GM19438 (cell line): ENCODE data around the gene ANO8.
"Not testable (repeated sequence)": the region's sequence is repeated elsewhere in the genome, so short reads cannot be mapped to it uniquely, and the experiment has no call there.

Experiments
- ATAC-seq: cut with Tn5 transposase; IDR thresholded peaks from one replicate; pipeline ENCODE4 v1.9.1; 2021; ENCODE audit warnings: low read depth; ENCODE audit not compliant: unreplicated experiment

Gene ANO8, protein sequence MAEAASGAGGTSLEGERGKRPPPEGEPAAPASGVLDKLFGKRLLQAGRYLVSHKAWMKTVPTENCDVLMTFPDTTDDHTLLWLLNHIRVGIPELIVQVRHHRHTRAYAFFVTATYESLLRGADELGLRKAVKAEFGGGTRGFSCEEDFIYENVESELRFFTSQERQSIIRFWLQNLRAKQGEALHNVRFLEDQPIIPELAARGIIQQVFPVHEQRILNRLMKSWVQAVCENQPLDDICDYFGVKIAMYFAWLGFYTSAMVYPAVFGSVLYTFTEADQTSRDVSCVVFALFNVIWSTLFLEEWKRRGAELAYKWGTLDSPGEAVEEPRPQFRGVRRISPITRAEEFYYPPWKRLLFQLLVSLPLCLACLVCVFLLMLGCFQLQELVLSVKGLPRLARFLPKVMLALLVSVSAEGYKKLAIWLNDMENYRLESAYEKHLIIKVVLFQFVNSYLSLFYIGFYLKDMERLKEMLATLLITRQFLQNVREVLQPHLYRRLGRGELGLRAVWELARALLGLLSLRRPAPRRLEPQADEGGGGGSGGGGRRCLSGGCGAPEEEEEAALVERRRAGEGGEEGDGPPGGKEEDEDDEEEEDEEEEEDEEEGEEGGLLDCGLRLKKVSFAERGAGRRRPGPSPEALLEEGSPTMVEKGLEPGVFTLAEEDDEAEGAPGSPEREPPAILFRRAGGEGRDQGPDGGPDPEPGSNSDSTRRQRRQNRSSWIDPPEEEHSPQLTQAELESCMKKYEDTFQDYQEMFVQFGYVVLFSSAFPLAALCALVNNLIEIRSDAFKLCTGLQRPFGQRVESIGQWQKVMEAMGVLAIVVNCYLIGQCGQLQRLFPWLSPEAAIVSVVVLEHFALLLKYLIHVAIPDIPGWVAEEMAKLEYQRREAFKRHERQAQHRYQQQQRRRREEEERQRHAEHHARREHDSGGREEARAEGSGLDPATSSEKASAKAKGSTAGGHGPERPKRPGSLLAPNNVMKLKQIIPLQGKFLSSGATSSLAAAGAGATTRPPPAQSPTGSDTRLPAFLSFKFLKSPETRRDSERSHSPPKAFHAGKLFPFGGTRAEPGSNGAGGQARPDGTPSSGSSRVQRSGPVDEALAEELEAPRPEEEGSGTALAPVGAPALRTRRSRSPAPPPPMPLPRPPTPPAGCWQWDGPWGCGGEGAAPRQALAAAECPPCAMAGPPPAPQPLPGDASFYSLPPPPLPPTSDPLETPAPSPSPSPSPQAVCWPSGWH

DNA sequence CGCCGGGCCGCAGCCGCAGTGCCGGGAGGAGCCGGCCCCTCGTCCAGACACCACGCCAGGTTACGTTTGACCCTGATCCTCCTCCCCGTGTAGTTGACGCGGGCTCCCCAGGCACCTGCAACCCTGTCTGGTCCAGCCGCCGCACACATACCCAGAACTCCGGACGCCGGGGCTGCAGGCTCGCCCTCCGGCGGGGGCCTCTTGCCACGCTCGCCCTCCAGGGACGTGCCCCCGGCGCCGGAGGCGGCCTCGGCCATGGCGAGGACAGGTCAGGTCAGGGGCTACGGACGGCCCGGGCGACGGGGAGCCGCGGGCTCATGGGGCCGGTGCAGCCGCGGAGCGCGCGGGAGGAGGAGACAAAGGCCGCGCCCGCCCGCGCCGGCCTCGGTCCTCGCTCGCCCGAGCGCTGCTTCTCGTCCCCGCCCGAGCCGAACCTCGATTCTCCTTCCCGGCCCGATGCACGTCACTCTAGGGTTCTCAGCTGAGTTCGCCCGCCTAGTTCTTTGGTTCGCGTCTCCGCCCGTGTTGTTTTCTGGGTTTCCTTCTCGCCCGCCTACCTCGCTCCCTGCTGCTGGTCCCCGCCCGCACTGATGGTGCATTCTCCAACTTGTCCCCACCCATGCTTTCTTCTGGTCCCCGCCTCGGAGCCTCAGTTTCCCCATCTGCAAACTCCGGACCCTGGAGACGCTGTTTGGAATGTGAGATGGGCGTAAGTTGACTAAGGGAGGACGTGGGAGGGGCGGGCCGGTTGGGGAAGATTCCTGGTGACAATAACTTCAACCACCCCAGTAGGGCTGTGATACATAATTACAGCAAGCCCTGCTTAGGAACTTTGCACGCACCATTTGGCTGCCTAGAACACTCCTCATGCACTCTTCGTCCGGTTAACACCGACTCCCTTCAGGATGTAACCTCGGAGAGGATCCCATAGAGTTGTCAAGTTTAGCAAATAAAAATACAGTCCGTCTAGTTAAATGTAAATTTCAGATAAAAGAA, at the start of gene ANO8:
Gene ANO8 (minus strand): TSS at position 442 of the 996 bp plus-strand sequence. CDS start 185 bp downstream, at position 257.
- peak; percentile 45 for ATAC-seq

DNA sequence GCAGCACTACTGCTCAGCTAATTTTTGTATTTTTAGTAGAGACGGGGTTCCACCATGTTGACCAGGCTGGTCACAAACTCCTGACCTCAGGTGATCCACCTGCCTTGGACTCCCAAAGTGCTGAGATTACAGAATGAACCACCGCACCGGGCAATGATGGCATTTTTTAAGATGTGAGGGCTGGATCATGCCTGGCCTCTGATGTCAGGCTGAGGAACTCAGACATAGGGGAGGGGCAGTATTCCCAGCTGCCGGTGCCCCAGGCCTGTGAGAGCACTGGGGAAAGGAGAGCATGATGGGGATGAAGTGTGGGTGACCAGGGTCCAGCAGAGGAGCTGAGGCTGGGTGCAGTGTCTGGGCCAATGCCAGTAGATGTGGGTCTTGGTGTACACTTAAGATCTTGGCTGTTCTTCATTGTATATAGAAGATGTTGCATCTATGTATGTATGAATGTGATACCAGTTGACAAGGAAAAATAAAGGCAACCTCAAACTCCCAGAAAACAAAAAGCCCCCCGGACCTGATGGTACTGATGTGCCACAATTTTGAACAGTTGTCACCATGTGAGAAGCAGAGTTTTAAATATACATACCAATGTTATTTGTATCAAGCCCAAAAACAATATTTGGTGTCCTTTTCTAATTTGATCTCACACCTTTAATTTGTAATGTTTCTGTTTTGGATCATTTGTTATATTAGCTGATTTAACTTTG, 45.9 kb upstream of the ANO8 start:
- ATAC-seq, result no peak

DNA sequence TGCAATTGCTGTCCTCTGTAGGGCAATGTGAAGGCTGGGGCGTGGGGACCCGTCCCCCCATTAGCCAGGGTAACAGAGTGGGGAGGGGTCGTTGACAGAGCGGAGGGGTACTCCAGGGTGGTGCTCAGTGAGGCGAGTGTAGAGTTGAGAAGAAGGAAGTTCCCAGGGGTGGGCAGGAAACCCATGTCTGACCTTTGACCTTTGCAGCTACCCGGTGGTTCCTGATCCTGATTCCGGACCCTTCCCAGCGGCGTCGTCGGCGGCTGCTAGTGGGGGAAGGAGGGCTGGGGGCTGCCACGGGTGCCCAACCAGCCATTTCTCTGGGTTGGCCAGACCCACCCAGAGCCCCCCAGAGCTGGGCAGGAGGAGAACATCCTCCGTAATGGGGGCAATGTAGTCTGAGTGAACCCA, 44.6 kb upstream of the ANO8 start:
- ATAC-seq, result no peak

DNA sequence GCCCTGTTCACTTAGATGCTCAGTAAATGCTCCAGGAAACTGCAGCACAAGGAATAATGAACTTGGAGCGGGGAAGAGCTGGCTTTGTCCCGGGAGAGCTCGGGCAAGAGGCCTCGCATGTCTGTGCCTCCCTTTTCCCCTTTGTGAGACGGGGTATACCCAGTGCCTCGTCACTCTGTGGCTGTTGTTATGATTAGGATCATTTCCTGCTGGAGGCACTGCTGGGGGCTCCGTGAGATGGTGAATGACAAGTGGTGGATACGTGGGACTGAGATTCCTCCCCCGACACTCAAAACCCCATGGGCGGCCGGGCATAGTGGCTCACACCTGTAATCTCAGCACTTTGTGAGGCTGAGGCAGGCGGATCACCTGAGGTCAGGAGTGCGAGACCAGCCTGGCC, 43.6 kb upstream of the ANO8 start:
- no peak for ATAC-seq

DNA sequence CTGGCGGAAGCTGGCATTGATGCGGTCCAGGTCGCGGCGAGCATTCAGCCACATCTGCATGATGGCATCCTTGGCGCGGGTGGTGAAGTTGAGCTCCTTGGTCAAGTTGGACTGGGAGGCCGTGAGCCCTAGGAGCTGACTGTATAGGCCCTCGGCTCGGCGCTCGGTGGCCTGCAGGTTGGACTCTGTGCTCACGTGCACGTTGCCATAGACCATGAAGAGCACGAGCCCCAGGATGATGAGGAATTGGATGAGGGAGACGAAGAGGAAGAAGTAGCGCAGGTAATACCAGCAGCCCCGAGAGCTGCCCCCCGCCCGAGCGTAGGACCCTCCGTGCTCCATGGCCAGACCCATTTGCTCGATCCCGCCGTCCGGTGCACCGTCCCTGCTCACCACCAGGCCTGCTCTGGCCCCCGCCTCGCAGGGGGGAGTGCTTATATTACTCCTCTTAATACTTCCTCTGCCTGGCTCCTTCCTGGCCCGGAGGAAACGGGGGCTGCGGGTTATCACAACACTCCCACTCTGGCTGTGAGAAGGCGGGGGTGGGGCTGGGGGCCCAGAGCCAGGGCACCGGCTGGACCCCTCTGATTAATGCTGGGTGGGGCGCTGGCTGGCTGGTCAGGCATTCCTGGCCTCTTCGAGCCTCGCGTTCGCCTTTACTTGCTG, 42.4 kb upstream of the ANO8 start, which contains the start of gene PLVAP:
Gene PLVAP (minus strand): TSS at position 408 of the 666 bp plus-strand sequence. CDS start 54 bp downstream, at position 354.
- no peak for ATAC-seq

DNA sequence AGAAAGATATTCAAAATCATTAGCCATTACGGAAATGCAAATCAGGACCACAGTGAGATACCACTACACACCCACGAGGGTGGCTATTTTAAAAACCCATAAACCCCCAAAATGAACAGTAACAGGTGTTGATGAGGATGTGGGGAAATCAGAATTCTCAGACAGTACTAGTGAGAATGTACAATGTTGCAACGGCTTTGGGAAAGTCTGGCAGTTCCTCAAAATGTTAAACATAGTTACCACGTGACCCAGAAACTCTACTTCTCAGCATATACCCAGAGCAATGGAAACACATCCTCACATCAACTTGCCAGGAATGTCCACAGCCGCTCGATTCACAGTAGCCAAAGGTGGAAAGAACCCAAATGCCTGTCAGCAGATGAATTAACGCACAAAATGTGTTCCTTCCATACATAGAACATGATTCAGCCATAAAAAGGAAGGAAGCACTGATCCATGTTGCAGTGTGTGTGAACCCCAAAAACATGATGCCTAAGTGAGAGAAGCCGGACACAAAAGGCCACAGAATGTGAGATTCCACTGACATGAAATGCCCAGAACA, 35.5 kb upstream of the ANO8 start:
- peak; percentile 79 for ATAC-seq

DNA sequence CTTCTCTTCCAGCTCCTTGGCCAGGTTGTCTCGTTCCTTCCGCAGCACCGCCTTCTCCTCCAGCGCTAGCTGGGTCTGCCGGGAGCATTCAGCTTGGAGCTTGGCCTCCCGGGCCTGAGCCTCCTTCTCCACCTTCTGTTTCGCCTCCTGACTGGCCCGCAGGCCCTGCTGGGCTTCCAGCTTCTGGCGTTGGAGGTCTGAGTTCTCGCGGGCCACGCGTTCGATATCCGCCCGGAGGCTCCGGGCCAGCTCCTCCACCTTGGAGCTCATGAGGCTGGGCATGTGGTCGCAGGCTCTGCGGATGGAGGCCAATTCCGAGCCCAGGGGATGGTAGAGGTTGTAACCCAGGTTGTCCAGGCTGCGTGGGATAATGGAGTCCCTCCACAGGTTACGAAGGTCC, 30.7 kb upstream of the ANO8 start:
- no peak for ATAC-seq

DNA sequence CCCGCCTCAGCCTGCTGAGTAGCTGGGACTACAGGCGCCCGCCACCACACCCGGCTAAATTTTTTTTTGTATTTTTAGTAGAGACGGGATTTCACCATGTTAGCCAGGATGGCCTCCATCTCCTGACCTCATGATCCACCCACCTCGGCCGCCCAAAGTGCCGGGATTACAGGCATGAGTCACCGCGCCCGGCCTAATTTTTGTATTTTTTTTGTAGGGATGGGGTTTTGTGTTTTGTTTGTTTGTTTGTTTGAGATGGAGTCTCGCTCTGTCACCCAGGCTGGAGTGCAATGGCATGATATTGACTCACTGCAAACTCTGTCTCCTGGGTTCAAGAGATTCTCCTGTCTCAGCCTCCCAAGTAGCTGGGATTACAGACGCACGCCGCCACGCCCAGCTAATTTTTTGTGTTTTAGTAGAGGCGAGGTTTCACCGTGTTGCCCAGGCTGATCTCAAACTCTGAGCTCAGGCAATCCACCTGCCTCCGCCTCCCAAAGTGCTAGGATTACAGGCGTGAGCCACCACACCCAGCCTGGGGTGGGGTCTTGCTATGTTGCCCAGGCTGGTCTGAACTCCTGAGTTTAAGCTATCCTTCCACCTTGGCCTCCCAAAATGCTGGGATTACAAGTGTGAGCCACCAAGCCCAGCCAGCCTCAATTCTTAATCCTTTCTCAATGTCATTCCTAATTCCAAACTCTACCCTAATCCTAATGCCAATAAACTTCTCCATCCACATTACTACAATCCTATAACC, 29.4 kb upstream of the ANO8 start:
- ATAC-seq, result not testable (repeated sequence)

DNA sequence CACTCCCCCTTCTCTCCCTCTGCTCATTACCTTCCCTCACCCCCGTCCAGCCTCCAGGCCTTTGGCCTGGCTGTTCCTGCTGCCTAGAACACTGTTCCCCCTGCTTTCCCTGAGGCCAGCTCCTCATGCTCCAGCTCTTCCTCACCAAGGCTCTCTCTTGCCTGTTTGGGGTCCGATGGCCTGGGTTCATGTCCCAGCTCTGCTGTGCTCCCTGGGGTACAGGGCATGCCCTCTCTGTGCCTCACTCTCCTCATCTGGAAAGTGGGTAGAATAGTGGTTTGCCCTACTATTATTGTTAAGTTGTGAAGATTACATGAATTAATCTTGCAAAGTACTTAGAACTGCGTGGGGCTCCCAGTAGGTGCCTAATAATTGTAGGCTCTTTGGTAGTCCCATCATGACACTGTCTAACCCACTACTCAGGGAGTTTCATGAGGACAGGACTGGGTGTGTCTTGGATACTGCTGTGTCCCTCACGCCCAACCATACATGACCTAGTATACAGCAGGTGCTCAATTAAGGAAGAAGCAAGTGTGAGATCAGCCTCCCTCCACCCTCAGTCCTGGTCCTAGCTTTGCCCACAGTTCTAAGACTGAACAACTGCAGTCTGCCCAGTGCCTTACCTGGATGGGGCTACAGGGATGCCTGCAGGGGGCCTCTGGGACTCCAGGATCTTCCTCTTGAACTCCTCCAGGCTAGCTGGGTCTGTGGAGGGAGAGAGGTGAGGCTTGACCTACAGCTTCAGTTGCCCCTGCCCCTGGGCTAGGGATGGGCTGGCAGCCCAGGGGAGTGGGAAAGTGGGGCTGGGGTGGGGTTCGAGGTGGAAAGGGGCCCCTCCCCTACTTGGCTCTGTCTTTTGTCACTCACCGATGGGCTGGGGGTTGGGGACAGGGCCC, 25.5 kb upstream of the ANO8 start:
- ATAC-seq, result no peak

DNA sequence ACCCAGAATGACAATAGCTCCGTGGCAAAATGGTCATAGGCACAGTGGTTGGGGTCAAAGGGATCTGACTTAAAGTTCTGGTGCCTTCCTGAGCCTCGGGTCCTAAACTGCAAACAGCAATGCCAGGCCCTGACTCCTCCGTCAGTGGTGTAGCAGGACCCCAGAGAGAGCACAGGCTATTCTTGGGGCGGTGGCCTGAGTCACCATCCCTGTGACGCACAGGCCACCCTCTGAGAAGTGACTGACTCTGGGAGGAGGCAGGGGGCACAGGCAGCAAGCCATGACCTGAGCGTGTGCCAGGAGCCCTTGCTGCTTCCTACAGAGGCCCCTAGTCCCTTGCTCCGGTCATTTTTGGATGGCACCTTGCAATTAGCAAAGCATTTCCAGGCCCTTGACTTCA, 23.7 kb upstream of the ANO8 start:
- no peak for ATAC-seq

DNA sequence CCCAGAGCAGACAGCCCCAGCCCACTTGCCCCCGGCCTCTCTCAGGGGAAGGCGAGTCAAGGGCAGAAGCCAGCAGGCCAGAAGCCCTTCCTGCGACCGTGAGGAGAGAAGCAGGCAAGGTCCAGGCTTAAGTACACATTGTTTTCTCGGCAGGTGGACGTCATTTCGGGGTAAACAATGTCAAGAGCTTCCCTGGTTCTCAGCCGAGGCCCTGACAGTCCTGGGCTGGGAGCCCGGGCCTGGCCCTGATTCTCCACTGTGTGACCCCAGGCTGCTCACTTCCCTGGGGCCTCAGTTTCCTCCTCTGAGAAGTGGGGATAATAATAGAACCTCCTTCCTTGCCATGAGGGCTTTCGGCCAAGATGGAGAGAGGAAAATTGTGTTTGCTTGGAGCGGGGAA, 23.1 kb upstream of the ANO8 start:
- ATAC-seq, result no peak

DNA sequence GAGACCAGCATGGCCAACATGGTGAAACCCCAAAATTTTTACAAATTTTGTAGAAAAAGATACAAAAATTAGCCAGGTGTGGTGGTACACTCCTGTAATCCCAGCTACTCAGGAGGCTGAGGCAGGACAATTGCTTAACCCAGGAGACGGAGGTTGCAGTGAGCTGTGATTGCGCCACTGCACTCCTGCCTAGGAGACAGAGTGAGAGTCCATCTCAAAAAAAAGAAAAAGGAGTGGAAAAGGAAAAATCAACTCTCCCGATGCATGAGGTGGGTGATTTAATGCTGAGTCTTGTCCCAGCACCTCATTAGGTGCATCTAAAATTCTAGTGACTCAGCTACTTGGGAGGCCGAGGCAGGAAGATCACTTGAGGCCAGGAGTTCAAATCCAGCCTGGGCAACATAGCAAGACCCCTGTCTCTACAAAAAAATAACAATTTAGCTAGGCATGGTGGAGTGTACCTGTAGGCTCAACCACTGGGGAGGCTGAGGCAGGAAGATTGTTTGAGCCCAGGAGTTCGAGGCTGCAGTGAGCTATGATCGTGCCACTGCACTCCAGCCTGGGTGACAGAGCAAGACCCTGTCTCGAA, 22.5 kb upstream of the ANO8 start:
- ATAC-seq, result no peak

DNA sequence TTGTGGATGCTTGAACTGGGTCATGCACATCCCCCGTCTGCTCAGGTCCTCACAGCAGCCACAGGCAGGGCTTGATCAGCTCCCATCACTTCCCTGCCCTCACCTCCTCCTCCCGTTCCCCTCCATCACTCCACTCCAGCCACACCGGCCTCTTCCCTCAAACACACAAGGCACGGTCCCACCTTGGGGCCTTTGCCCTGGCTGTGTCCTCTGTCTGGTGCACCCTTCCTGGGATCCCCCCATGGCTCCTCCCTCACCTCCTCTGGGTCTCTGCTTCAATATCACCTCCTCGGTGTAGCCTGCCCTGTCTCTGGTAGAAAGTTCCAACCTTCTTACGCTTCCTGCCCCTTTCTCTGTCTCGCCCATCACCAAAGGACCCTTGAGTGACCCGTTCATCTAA, 18.7 kb upstream of the ANO8 start:
- no peak for ATAC-seq

DNA sequence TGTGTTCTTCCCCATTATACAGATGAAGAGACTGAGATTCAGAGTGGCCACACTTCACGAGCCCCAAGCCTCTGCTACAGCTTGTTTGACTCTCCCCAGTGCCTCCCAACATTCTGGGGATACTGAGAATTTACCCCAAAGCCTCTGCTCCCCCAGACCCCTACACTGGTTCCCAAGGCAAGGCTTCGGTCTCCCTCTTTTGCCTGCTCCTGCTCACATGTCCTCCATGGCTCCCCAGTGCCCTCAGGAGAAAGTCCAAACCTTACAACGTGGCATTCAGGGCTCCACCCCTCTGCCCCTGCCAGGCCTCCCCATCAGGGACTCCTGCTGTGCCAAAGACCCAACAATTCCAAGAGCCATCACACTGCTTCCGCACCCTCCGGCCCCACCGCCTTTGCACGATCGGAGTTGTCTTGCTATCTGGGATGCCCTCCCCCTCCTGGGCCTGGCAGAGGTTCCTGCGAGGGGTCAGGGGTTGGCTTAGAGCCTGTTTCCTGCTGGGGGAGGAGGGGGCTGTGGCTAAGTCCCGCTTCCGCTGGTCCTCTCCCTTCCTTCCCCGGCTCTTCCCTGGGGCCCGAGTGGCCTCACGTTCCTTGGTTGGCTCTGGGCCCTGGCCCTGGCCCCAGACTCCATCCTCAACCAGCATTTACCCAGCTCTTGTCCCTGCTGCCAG, 18.1 kb upstream of the ANO8 start:
- no peak for ATAC-seq

DNA sequence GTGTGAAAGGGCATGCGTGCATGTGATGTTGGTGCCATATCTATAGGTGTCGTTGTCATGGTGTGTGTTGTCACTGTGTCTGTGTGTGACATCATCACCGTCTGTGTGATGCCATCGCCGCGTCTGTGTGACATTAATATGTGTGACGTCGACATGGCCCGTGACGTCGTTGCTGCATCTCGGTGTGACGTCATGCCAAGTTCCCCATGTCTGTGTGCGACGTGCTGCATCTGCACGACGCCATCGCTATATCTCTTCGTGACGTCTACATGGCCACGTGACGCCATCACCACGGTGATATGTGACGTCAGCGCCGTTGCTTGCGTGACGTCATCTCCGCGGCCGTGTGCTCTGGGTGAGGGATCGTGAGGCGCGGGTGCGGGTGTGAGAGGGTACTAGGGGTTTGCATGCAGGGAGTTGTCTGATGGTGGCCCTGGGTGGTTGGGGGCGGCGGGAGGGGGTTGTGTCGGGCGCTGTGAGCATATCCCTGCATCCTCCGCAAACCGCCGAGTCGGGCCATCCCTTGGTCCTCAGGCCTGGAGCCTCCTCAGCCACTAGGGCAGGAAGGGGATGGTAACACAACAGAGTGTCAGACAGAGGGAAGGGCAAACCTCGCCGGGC, 17.3 kb upstream of the ANO8 start:
- ATAC-seq, result no peak
